CD4-positive, alpha-beta T cell treated with Interleukin-17A for 4 hours (primary cell): Measurements from ENCODE around the gene AJAP1.

Source experiments
- DNase-seq: peaks from one replicate; pipeline ENCODE4 v3.0.0-alpha.2; 2020; ENCODE audit warnings: mixed read lengths

Gene AJAP1

GRCh38 chr1:4684136-4684535 is 29.7 kb downstream of the AJAP1 start:
- DNase-seq: no peak

DNA sequence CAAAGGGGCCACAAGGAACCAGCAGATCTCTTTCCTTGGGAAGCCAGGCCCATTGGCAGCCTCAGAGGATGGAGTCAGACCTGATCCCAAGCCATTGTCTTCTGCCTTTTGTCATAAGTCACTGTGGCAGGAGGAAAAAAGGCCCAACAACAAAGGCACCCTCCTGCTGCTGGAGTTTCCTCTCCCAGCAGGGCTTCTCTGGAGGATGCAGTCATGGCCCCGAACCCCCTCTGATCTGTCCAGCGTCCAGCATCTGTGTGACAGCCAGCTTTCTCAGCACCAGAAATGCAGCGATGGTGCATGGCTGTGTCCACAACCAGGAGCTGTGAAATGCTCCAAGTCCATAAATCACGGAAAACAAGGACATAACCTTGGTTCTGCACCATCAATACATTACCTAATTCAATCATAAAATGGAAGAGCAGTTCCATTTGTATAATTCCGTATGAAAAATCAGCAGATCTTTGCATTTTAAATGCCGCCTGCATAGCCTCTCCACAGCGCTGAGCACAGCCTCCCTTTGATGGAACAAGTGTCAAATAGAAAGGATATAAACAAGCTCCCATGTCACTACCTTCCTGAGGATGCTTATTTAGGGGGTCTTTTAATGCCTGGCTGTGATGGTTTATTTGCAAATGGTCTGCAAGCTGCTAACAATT is 30.6 kb downstream of the AJAP1 start:
- no peak for DNase-seq

- no peak for DNase-seq
Observed at GRCh38 chr1:4685523-4685865, 31.1 kb downstream of the AJAP1 start.

- DNase-seq: no peak
Observed at GRCh38 chr1:4687943-4688342, 33.5 kb downstream of the AJAP1 start.

DNA sequence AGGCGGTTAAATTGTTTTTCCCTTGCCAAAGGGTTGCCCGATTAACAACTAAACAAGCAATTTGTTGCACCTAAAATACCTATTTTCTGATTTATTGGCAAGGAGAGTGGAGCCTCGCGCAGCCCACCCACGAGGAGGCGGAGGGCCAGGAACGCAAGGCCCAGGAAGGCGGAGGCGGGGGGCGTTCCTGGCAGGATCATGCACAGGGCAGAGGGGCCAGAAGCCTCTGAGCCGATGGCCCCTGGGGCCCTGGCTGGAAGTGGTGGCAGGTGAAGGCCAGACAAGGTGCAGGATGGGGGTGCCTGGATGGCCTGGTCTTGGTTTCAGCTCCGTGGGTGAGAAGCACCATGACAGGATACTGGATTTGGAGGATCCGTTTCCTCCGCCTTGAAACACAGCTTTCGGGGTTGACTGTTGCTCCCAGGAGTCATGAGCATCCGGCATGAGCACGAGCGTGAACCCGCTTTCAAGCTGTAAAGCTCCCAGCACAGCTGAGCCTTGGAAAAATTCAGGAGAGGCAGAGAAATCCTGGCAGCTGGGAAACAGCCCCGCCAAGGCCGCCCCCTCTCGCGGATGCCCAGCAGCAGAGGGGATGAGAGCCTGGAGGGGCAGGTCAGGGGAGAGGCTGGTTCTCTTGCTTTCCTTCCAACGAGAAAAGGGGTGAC is 35.0 kb downstream of the AJAP1 start:
- no peak for DNase-seq

- no peak for DNase-seq
Observed at GRCh38 chr1:4689941-4690635, 35.7 kb downstream of the AJAP1 start.

- DNase-seq: no peak
Observed at GRCh38 chr1:4690951-4691675, 36.7 kb downstream of the AJAP1 start.

GRCh38 chr1:4691766-4692405 is 37.5 kb downstream of the AJAP1 start:
- DNase-seq: no peak

GRCh38 chr1:4692437-4692836 is 38.0 kb downstream of the AJAP1 start:
- no peak for DNase-seq

GRCh38 chr1:4693331-4693730 is 38.9 kb downstream of the AJAP1 start:
- no peak for DNase-seq

GRCh38 chr1:4693891-4694290 is 39.5 kb downstream of the AJAP1 start:
- DNase-seq: no peak

GRCh38 chr1:4694492-4694891 is 40.1 kb downstream of the AJAP1 start:
- DNase-seq: no peak

DNA sequence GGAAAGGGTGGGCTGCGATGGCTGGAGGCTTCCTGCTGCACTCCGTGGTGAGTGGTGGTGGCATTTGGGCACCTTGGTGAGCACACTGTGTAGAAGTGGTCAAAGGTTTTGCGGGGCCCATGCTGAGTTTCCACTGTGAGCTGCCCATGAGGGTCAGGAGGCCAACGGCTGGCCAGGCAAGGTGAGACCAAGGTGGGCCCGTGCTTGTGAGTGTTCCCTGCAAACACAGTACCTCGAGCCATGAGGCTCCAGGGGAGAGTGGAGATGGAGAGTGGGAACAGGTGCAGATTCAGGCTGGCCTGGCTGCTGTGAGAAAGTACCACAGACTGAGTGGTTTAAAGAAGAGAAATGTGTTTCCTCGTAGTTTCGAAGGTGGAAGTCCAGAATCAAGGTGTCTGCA is 40.8 kb downstream of the AJAP1 start:
- no peak for DNase-seq

DNA sequence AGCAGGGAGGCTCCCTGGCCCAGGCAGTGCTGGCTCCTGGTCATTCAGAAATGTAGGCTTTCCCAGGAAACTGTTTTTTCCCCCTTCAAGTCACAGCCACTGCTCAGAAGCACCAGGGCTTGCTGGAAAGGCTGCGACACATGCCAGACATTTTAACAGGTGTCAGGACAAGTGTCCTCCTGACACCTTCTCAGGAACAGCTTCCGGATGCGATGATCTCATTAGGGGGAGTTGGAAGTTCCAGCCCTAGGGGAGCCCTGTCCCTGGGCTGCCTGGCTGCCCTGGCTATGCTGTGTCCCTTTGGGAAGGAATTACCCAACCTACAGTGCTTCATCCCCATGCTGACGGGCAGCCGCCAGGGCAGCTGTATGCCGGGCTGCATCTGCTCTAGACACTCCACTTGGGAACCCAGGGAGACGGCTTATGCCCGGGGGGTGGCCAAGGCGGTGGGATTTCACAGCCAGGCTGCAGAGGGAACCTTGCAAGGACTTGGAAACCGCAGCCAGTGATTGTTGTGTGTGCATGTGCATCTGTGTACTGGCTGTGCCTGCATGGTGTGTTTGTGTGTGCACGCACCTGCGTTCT is 41.8 kb downstream of the AJAP1 start:
- DNase-seq: no peak

- DNase-seq: no peak
Observed at GRCh38 chr1:4696753-4697152, 42.3 kb downstream of the AJAP1 start.

GRCh38 chr1:4697801-4698200 is 43.4 kb downstream of the AJAP1 start:
- no peak for DNase-seq

- DNase-seq: no peak
Observed at GRCh38 chr1:4698911-4699310, 44.5 kb downstream of the AJAP1 start.

GRCh38 chr1:4699376-4700301 is 45.2 kb downstream of the AJAP1 start:
- DNase-seq: no peak

GRCh38 chr1:4700801-4701200 is 46.4 kb downstream of the AJAP1 start:
- DNase-seq: no peak

- no peak for DNase-seq
Observed at GRCh38 chr1:4701276-4701675, 46.9 kb downstream of the AJAP1 start.

DNA sequence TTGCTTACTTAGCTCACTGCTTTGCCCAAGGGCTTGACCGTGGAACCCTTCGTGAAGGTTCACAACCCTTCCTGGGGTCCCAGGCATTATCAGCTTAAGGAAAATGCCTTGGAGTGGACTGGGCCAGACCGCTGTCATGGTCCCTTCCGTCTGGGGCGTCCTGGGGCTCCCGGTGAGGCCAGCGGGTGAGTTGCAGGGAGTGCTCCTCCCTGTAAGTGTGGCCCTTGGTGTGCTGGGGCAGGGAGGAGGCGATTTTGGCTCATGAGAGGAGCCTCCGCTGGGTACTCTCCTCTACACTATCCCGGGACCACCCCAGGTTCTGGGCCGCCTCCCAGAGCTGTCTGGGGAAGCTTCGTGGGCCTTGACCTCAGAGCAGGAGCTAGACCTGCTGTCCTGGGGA is 48.1 kb downstream of the AJAP1 start:
- no peak for DNase-seq

DNA sequence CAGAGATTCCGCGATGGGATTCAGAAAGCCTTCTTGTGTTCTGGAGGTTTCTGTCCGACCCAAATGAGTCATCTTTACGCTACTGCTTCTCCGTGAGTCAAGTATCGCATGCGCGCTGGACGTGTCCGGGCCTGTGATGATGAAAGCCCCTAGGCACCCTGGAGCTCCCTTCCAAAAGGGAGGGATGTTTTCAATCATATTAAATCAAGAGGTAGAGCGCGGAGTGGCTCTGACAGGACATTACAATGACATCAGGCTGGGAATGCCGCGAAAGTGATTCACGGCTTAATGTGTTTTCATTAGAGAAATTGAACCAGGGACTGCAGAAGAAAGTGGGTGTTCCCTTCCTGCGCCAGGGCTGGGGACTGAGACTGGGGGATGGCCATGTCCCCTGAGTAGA is 48.5 kb downstream of the AJAP1 start:
- DNase-seq: no peak
